HepG2 (cell line): ENCODE measurements around the gene TEDC1.

Source experiments
- ZNF558 ChIP-seq: sonication (generic); formaldehyde crosslinking; IDR thresholded peaks from 2 replicates; pipeline ENCODE4 v1.9.0; 2022; ENCODE audit warnings: mild to moderate bottlenecking, missing genetic modification reagents, borderline replicate concordance
- TF ChIP-seq, protein P1 (sequence below): sonication (generic); formaldehyde crosslinking; conservative IDR thresholded peaks from 2 replicates; pipeline ENCODE4 v1.8.1; 2023; ENCODE audit warnings: missing genetic modification reagents
- TF ChIP-seq, protein P2 (sequence below): sonication (generic); formaldehyde crosslinking; IDR thresholded peaks from 2 replicates; pipeline ENCODE4 v1.5.0; 2020; ENCODE audit warnings: mild to moderate bottlenecking, missing genetic modification reagents, moderate library complexity

DNA sequence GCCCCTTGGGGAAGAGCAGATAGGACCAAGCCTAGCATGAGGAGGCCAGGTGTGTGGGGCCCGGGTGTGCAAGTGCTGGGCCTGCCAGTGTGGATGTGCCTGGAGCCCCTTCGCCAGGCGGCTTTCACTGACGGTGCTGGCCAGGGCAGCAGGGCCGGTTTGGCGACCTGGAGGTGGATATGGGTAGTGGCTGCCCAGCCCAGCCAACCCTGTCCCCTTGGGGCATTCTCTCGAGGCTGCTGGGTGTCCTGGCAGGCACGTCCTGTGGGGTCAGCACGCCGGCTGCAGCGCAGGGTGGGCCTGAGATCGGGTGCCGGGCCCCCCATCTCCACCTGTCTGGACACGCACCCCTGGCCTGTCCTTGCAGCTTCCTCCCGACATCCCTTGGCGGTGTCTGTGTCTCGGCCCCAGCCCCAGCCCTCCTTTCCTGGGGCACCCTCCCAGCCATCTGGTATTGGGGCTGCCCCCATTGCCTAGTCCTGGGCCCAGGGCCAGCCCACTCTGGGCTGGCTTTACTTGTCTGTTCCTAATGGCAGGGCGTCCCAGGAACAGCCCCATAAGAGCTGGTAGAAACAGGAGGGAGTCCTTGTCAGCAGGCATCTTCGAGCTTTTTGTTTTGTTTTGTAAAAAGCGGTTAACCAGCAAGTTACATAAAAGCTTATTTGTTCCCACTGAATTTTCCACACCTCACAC is 23.7 kb upstream of the TEDC1 start:
- TF ChIP-seq ZNF558 (CRISPR knock-in tag) = no peak
- TF ChIP-seq, protein P1, sequence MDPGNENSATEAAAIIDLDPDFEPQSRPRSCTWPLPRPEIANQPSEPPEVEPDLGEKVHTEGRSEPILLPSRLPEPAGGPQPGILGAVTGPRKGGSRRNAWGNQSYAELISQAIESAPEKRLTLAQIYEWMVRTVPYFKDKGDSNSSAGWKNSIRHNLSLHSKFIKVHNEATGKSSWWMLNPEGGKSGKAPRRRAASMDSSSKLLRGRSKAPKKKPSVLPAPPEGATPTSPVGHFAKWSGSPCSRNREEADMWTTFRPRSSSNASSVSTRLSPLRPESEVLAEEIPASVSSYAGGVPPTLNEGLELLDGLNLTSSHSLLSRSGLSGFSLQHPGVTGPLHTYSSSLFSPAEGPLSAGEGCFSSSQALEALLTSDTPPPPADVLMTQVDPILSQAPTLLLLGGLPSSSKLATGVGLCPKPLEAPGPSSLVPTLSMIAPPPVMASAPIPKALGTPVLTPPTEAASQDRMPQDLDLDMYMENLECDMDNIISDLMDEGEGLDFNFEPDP (CRISPR knock-in tag) = no peak
- TF ChIP-seq, protein P2, sequence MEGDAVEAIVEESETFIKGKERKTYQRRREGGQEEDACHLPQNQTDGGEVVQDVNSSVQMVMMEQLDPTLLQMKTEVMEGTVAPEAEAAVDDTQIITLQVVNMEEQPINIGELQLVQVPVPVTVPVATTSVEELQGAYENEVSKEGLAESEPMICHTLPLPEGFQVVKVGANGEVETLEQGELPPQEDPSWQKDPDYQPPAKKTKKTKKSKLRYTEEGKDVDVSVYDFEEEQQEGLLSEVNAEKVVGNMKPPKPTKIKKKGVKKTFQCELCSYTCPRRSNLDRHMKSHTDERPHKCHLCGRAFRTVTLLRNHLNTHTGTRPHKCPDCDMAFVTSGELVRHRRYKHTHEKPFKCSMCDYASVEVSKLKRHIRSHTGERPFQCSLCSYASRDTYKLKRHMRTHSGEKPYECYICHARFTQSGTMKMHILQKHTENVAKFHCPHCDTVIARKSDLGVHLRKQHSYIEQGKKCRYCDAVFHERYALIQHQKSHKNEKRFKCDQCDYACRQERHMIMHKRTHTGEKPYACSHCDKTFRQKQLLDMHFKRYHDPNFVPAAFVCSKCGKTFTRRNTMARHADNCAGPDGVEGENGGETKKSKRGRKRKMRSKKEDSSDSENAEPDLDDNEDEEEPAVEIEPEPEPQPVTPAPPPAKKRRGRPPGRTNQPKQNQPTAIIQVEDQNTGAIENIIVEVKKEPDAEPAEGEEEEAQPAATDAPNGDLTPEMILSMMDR (CRISPR knock-in tag) = no peak
